Measurements from ENCODE around the gene ASCC2.

DNA sequence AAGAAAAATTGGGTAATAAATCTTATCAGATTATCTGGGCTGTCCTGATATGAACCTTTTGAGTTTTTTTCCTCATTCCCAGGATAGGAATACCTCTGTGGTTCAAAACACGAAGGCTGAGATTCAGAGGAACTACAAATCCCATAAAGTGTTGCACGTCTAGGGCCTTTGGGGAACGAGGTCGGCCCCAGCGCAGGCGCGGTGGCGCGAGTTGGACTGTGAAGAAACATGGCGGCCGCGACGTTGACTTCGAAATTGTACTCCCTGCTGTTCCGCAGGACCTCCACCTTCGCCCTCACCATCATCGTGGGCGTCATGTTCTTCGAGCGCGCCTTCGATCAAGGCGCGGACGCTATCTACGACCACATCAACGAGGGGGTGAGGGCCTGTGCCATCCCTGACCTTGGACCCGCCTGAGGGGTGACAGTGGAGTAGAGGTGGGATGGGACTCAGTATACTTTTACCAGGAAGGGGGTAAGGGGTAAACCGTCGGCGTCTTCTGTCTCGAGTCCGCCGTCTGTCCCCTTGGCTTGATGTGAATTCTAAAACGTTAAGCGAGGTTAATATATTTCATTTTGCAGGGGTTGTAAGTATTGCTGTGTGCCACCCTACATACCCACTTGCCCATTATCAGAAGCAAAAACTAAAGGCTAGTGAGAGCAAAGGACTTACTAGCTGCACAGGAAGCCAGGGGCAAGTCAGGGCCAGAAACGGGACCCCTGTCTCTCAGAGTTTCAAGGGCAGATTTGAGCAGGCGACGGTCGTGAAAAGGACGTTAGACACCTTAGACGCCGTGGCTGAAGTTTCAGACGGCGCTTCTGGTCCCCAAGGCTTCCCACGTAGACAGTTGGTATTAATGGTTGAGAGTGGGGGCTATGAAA is 70.7 kb downstream of the ASCC2 start, which contains the start of gene UQCR10:
- TF ChIP-seq, protein P1, sequence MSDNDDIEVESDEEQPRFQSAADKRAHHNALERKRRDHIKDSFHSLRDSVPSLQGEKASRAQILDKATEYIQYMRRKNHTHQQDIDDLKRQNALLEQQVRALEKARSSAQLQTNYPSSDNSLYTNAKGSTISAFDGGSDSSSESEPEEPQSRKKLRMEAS (IDR thresholded peaks at IDR 0.05) = no peak
- TF ChIP-seq, protein P2, sequence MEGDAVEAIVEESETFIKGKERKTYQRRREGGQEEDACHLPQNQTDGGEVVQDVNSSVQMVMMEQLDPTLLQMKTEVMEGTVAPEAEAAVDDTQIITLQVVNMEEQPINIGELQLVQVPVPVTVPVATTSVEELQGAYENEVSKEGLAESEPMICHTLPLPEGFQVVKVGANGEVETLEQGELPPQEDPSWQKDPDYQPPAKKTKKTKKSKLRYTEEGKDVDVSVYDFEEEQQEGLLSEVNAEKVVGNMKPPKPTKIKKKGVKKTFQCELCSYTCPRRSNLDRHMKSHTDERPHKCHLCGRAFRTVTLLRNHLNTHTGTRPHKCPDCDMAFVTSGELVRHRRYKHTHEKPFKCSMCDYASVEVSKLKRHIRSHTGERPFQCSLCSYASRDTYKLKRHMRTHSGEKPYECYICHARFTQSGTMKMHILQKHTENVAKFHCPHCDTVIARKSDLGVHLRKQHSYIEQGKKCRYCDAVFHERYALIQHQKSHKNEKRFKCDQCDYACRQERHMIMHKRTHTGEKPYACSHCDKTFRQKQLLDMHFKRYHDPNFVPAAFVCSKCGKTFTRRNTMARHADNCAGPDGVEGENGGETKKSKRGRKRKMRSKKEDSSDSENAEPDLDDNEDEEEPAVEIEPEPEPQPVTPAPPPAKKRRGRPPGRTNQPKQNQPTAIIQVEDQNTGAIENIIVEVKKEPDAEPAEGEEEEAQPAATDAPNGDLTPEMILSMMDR (IDR thresholded peaks at IDR 0.05; ENCODE audit: low read depth, low read length, missing input control) = no peak
- peak in 1 of 2 donors; percentile 2 for TF ChIP-seq RXRA (IDR thresholded peaks at IDR 0.05)
- TF ChIP-seq, protein P3, sequence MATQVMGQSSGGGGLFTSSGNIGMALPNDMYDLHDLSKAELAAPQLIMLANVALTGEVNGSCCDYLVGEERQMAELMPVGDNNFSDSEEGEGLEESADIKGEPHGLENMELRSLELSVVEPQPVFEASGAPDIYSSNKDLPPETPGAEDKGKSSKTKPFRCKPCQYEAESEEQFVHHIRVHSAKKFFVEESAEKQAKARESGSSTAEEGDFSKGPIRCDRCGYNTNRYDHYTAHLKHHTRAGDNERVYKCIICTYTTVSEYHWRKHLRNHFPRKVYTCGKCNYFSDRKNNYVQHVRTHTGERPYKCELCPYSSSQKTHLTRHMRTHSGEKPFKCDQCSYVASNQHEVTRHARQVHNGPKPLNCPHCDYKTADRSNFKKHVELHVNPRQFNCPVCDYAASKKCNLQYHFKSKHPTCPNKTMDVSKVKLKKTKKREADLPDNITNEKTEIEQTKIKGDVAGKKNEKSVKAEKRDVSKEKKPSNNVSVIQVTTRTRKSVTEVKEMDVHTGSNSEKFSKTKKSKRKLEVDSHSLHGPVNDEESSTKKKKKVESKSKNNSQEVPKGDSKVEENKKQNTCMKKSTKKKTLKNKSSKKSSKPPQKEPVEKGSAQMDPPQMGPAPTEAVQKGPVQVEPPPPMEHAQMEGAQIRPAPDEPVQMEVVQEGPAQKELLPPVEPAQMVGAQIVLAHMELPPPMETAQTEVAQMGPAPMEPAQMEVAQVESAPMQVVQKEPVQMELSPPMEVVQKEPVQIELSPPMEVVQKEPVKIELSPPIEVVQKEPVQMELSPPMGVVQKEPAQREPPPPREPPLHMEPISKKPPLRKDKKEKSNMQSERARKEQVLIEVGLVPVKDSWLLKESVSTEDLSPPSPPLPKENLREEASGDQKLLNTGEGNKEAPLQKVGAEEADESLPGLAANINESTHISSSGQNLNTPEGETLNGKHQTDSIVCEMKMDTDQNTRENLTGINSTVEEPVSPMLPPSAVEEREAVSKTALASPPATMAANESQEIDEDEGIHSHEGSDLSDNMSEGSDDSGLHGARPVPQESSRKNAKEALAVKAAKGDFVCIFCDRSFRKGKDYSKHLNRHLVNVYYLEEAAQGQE (IDR thresholded peaks at IDR 0.05) = no peak
